ENCODE data around the gene PAK5.

DNA sequence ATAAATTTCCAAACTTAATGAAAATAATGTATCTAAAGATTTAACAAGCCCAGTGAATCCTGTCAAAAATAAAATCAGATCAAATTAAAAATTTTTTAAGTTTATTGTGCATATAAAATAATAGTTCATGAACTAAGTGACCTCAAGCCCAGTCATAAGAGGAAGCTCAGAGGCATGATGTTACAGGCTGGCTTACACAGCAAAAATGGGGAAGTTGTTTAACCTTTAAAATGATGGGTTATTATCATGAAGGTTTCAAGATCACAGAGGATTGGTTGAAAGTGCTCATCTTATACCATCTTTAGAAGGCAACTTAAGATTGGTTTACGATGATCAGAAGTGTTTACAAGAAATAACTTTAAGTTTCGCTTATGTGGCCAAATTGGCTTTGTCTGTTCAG is 102.5 kb downstream of the PAK5 start:
- TF ChIP-seq, protein P1, sequence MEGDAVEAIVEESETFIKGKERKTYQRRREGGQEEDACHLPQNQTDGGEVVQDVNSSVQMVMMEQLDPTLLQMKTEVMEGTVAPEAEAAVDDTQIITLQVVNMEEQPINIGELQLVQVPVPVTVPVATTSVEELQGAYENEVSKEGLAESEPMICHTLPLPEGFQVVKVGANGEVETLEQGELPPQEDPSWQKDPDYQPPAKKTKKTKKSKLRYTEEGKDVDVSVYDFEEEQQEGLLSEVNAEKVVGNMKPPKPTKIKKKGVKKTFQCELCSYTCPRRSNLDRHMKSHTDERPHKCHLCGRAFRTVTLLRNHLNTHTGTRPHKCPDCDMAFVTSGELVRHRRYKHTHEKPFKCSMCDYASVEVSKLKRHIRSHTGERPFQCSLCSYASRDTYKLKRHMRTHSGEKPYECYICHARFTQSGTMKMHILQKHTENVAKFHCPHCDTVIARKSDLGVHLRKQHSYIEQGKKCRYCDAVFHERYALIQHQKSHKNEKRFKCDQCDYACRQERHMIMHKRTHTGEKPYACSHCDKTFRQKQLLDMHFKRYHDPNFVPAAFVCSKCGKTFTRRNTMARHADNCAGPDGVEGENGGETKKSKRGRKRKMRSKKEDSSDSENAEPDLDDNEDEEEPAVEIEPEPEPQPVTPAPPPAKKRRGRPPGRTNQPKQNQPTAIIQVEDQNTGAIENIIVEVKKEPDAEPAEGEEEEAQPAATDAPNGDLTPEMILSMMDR (IDR thresholded peaks at IDR 0.05) = no peak
- no peak for TF ChIP-seq POLR2A (IDR thresholded peaks at IDR 0.05)

All from esophagus squamous epithelium (tissue), 4 donors.